GM19193 (cell line): ENCODE measurements around the gene CAND2.

Experiments
- POLR2A ChIP-seq: IDR thresholded peaks from 4 replicates; pipeline ENCODE4 v1.6.1; 2011; ENCODE audit not compliant: insufficient read depth, insufficient read length; ENCODE audit errors: extremely low read depth

Gene CAND2

DNA sequence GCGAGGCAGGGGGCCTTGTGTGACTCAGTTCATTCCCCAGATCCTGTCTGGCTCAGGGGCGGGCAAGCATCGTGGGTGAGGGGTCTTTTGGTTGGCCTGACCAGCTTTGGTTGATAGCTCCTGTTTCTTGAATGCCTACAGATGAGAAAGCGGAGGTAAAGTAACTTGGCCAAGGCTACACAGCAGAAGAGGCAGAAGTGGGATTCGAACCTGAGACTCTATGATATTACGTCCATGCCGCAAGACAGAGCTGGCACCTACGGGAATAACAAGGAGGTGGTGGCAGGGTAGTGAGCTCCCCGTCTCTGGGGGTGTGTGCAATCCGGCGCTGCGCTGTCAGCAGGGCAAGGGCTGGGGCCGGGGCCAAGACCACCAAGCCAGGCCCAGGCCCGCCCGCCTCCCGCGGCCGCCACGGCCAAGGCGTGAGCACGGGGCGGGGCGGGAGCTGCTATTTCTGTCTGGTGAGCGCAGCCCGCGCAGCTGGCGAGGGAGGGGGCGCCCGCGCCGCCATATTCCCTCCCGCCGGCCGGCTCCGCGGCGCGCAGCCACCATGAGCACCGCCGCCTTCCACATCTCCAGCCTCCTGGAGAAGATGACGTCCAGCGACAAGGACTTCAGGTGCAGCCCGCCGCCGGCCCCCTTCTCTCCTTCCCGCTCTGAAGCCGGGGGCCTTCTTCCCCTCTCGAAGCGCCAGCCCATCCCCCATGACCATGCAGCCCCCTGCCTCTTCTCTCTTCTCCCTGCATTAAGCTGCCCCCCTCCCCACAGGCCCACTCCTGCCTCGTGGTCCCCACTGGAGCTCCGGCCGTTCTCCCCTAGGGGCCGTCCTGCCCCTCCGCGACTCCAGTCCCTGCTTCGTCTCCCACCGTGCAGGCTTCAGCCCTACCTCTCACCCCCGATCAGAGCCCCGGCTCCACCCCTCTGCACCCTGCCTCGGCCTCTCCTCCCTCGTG, at the start of gene CAND2:
Gene CAND2 (plus strand): TSS at position 510 of the 953 bp plus-strand sequence. CDS start 41 bp downstream, at position 551.
- TF ChIP-seq POLR2A = no peak

DNA sequence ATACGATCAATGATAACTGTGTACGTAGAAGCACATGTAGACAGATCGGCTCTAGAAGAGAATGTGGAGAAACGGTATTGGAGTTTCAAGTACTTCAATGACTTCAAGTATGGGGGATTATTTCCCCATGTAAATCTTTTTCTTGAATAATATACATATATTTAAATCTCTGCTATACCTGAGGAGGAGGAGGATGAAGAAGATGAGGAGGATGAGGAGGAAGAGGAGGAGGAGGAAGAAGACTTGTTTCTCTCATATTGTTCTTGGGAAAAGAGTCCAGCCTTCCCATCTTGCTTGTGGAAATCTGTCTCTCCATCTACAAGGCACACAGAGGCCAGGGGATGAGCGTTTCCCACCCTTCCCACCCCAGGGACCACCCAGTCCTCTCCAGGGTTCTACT, 48.0 kb upstream of the CAND2 start:
- TF ChIP-seq POLR2A = no peak

GRCh38 chr3:12750223-12750622, 46.3 kb upstream of the CAND2 start:
- TF ChIP-seq POLR2A = no peak

GRCh38 chr3:12750658-12751071, 45.8 kb upstream of the CAND2 start:
- TF ChIP-seq POLR2A = no peak

DNA sequence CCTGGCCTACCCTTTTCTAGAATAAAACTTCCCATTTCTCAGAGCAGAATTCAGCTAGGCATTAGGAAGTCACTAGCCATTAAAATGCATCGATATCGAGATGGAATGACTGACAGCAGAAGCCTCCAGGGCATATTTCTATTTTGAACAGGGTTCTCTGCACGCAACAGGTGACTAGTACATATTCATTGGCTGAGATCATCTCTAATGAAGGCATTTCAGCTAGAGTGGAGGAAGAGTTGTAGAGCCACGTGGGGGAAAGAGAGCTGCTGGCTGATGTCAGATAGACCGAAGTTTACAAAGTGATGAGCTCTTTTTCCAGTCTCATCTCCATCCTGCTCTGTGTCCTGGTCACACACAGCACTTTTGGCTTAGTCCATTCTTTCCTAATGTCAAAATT, 44.9 kb upstream of the CAND2 start:
- TF ChIP-seq POLR2A = no peak

GRCh38 chr3:12752102-12752501, 44.4 kb upstream of the CAND2 start:
- TF ChIP-seq POLR2A = no peak

GRCh38 chr3:12752809-12753208, 43.7 kb upstream of the CAND2 start:
- TF ChIP-seq POLR2A = no peak

- TF ChIP-seq POLR2A = no peak
Measured at GRCh38 chr3:12753275-12754028, 43.0 kb upstream of the CAND2 start.

DNA sequence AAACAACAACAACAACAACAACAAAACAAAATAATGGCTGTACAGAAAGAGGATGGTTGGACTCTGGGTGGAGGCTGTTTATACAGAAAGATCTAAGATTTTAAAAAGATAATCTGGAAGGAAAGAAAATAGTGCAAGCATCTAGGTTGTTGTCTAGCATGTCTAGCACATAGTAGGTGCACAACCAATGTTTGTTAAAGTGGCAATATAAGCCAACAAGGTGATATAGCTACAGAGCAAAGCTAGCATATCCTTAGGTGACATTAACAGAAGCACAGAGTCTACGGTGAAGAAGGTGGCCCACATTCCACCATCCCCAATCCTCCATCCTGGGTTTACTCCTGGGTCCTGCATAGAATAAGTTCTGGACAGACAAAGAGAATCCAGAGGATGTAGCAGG, 42.2 kb upstream of the CAND2 start:
- TF ChIP-seq POLR2A = no peak

DNA sequence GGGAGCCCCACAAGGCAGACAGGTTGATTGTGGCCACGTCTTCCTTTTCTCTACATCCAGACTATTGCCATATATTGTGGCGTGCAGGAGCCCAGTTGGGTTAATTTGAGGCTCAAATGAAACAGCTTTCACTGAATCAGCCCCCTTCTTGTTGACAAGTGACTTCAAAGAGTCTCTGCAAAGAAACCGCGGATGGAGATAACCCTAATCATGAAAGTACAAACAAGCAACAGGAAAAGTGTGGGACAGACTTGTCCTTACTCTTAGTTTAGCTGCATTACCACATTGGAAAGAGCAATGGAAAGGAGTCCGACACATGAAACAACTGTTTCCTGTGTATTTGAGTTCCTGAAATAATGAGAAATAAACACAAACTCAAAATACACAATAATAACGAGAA, 40.7 kb upstream of the CAND2 start:
- no peak for TF ChIP-seq POLR2A

DNA sequence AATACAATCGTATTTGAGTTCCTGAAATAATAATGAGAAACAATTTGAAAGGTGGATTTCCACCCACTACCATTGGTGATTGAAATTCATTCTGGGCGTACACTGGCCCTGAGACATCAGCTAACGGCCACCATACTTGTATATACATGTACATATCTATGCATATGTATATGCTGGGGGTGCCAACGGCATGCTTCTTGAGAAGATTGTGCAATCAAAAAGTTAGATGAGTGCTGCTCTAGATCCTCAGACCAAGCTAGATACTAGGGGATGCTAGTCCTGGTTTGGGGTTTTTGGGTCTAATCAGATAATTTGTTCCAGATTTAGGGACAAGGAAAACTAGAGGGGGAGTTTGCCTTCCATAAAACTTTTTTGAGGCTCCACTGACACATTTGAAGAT, 40.3 kb upstream of the CAND2 start:
- TF ChIP-seq POLR2A = no peak

- no peak for TF ChIP-seq POLR2A
Measured at GRCh38 chr3:12756635-12757034, 39.8 kb upstream of the CAND2 start.

DNA sequence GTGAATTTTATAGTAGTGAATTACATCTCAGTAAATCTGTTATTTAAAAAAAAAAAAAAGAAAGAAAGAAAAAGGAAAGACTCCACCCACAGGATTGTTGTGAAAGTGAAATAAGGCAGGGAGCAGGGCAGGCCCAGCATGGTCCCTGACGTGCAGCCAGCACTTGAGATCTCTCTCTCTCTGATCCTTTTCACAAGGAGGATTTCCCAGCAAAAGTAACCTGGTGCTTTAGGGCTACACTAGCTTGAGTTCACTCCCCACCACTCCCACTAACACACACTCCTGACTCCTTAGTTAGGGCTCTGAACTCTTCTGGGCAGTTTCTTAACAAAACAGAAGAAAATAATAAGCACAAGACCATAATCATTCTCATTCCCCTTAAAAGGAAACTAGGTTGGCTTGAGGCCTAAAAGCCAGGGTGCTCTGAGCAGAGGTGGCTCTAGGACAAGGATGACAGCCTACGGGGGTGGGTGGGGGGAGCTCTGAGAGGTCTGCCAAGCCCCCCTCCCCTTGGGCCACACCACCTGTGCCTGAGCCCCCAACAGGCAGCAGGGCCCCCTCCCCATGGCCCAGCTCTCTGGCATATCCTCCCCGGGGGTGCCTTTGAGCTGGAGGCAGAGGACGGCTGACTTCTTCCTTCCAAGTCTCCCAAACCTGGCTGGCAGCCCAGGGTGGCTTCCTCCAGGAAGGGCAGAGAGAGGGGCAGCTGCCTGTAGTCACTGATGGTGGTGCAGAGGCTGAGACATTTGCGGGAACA, 38.3 kb upstream of the CAND2 start:
- TF ChIP-seq POLR2A = no peak

GRCh38 chr3:12759097-12759679, 37.3 kb upstream of the CAND2 start, which contains the start of gene TMEM40:
TMEM40 (minus strand) TSS chr3:12759259; CDS start chr3:12749832, 9,427 bp downstream.
- TF ChIP-seq POLR2A = no peak
